Measurements from ENCODE around the gene RGS6. TPM values are rescaled to one million over a fixed set of nuclear protein-coding genes. Genes with fewer than 3 reads are reported as not detected.

Gene RGS6
- total RNA-seq, 1 experiment from 2014 or later = not detected

GRCh38 chr14:72495668-72496067 lies 563.4 kb downstream of the RGS6 start:
- peak; percentile 6; the same call in 1 of the 2 replicates for ATAC-seq

GRCh38 chr14:72498646-72499045 lies 566.4 kb downstream of the RGS6 start:
- no peaks in the 10 kb centered on the region for H3F3A ChIP-seq (ENCODE audit: low read length, unreplicated experiment)
- H3K27ac ChIP-seq (ENCODE audit: low read length) = no peak overlapping the region
- no peaks in the 10 kb centered on the region for H4K20me1 ChIP-seq (ENCODE audit: low read length)
- H3K4me1 ChIP-seq (ENCODE audit: insufficient read depth, low read length) = peaks cover 12% of the 10 kb centered on the region; the same call in 1 of the 2 replicates
- ATAC-seq (no peak), DNase-seq (no peak)
- no peak overlapping the region for H3K4me3 ChIP-seq (ENCODE audit: low read length)
- no peaks in the 10 kb centered on the region for H3K79me2 ChIP-seq (ENCODE audit: low read length)
- no TSS peak for BruUV-seq (replicated peaks)
- peaks cover 34% of the 10 kb centered on the region for H3K27me3 ChIP-seq (ENCODE audit: low read length)
- TF ChIP-seq CTCF (conservative IDR thresholded peaks at IDR 0.05; ENCODE audit: low read depth, low read length) (no peak), EZH2phosphoT487 (IDR thresholded peaks at IDR 0.05; ENCODE audit: borderline replicate concordance, low read length) (no peak), EZH2 (IDR thresholded peaks at IDR 0.05; ENCODE audit: low read length, unreplicated experiment) (no peak)
- no peaks in the 10 kb centered on the region for H3K9me2 ChIP-seq (replicated peaks; ENCODE audit: low read length)
- no peak overlapping the region for H3K9ac ChIP-seq (ENCODE audit: low read length)
- CTCF ChIA-PET = no interaction called here
- H3K9me3 ChIP-seq (ENCODE audit: low read length) = 0 out of 2 replicates have a peak, but pooled peaks cover 5% of the 10 kb centered on the region
- H3K36me3 ChIP-seq (ENCODE audit: low read depth, low read length) = no peaks in the 10 kb centered on the region
- H2AFZ ChIP-seq (ENCODE audit: low read length) = no peak overlapping the region
- intact Hi-C loops (cut with micrococcal nuclease) = no loop called here
- POLR2A ChIA-PET (ENCODE audit: unreplicated experiment) = no interaction called here
- no peak overlapping the region for H3K4me2 ChIP-seq (ENCODE audit: low read length)

More at GRCh38 chr14:72495668-72496067, 563.4 kb downstream of the RGS6 start:
- H3K4me3 ChIP-seq (ENCODE audit: low read length) = no peak overlapping the region
- no peak for TF ChIP-seq EZH2 (IDR thresholded peaks at IDR 0.05; ENCODE audit: low read length, unreplicated experiment)
- no TSS peak for BruUV-seq (replicated peaks)
- peak; percentile 21 for DNase-seq
- H3K4me1 ChIP-seq (ENCODE audit: insufficient read depth, low read length) = peaks cover 8% of the 10 kb centered on the region; the same call in 1 of the 2 replicates
- no peaks in the 10 kb centered on the region for H3K36me3 ChIP-seq (ENCODE audit: low read depth, low read length)
- no peak overlapping the region for H3K9ac ChIP-seq (ENCODE audit: low read length)
- no peak overlapping the region for H3K27ac ChIP-seq (ENCODE audit: low read length)
- H2AFZ ChIP-seq (ENCODE audit: low read length) = no peak overlapping the region
- H3K9me2 ChIP-seq (replicated peaks; ENCODE audit: low read length) = no peaks in the 10 kb centered on the region
- H3K79me2 ChIP-seq (ENCODE audit: low read length) = no peaks in the 10 kb centered on the region
- intact Hi-C loops (cut with micrococcal nuclease) = no loop called here
- POLR2A ChIA-PET (ENCODE audit: unreplicated experiment) = no interaction called here
- H3K9me3 ChIP-seq (ENCODE audit: low read length) = 0 out of 2 replicates have a peak, but pooled peaks cover 7% of the 10 kb centered on the region
- no peak overlapping the region for H3K4me2 ChIP-seq (ENCODE audit: low read length)
- H3F3A ChIP-seq (ENCODE audit: low read length, unreplicated experiment) = no peaks in the 10 kb centered on the region
- no peaks in the 10 kb centered on the region for H4K20me1 ChIP-seq (ENCODE audit: low read length)
- H3K27me3 ChIP-seq (ENCODE audit: low read length) = peaks cover 34% of the 10 kb centered on the region
- CTCF ChIA-PET = interaction anchor here (0.5 kb wide), 1 partner anchor 425 kb away, joined by 3 read pairs; no protein-coding TSS in a partner anchor

GRCh38 chr14:72499746-72500145 lies 567.5 kb downstream of the RGS6 start:
- Histone ChIP-seq H3K4me2 (ENCODE audit: low read length) (no peak overlapping the region), H3K79me2 (ENCODE audit: low read length) (no peaks in the 10 kb centered on the region), H4K20me1 (ENCODE audit: low read length) (no peaks in the 10 kb centered on the region), H3K27ac (ENCODE audit: low read length) (no peak overlapping the region), H3K9me3 (ENCODE audit: low read length) (no peaks in the 10 kb centered on the region), H3K4me1 (ENCODE audit: insufficient read depth, low read length) (peaks cover 21% of the 10 kb centered on the region; the same call in 1 of the 2 replicates), H3K27me3 (ENCODE audit: low read length) (peaks cover 27% of the 10 kb centered on the region), H2AFZ (ENCODE audit: low read length) (no peak overlapping the region), H3K4me3 (ENCODE audit: low read length) (no peak overlapping the region), H3K9me2 (replicated peaks; ENCODE audit: low read length) (no peaks in the 10 kb centered on the region), H3K36me3 (ENCODE audit: low read depth, low read length) (no peaks in the 10 kb centered on the region), H3K9ac (ENCODE audit: low read length) (no peak overlapping the region), H3F3A (ENCODE audit: low read length, unreplicated experiment) (no peaks in the 10 kb centered on the region)
- ATAC-seq = no peak
- no TSS peak for BruUV-seq (replicated peaks)
- intact Hi-C loops (cut with micrococcal nuclease) = loop anchor here (1.0 to 2.0 kb wide), 2 partner anchors 27 to 1071 kb away; no protein-coding TSS in a partner anchor
- TF ChIP-seq CTCF (conservative IDR thresholded peaks at IDR 0.05; ENCODE audit: low read depth, low read length) (no peak), EZH2phosphoT487 (IDR thresholded peaks at IDR 0.05; ENCODE audit: borderline replicate concordance, low read length) (no peak), EZH2 (IDR thresholded peaks at IDR 0.05; ENCODE audit: low read length, unreplicated experiment) (no peak)
- CTCF ChIA-PET = interaction anchor here (0.5 to 0.7 kb wide), 3 partner anchors 16 to 1092 kb away, joined by 3 to 4 read pairs (median 3); partner anchors contain the start of gene ACOT4
- POLR2A ChIA-PET (ENCODE audit: unreplicated experiment) = no interaction called here
- no peak for DNase-seq
